Hepatocyte (in vitro differentiated cells): ENCODE results near the gene PLOD1. TPM values are rescaled to one million over a fixed set of nuclear protein-coding genes. Genes with fewer than 3 reads are reported as not detected.

ENCODE experiments used
- DNase-seq: peaks from one replicate; pipeline ENCODE4 v3.0.0-alpha.2; 2016; ENCODE audit warnings: low spot score
- H2AFZ ChIP-seq: fragments of 200-600 bp; sonication (generic); 2 replicates; pipeline ENCODE4 v1.6.0; 2016; ENCODE audit warnings: antibody characterized with exemption, mild to moderate bottlenecking
- H3K27ac ChIP-seq: fragments of 200-600 bp; sonication (generic); 2 replicates; pipeline ENCODE4 v1.5.1; 2016; ENCODE audit warnings: mild to moderate bottlenecking
- H3K27me3 ChIP-seq: fragments of 200-600 bp; sonication (generic); 2 replicates; pipeline ENCODE4 v1.6.1; 2016
- H3K36me3 ChIP-seq: fragments of 200-600 bp; sonication (generic); replicated peaks from 2 replicates; pipeline ENCODE4 v1.5.1; 2016; ENCODE audit warnings: low read depth; ENCODE audit not compliant: insufficient read depth
- H3K4me1 ChIP-seq: fragments of 200-600 bp; sonication (generic); 2 replicates; pipeline ENCODE4 v1.5.1; 2016; ENCODE audit warnings: mild to moderate bottlenecking, moderate library complexity; ENCODE audit not compliant: insufficient read depth
- H3K4me2 ChIP-seq: fragments of 200-600 bp; sonication (generic); 2 replicates; pipeline ENCODE4 v1.6.0; 2016
- H3K4me3 ChIP-seq: fragments of 200-600 bp; sonication (generic); 2 replicates; pipeline ENCODE4 v1.5.1; 2016; ENCODE audit warnings: mild to moderate bottlenecking
- H3K79me2 ChIP-seq: fragments of 200-600 bp; sonication (generic); 2 replicates; pipeline ENCODE4 v1.6.0; 2017; ENCODE audit warnings: mild to moderate bottlenecking
- H3K9me2 ChIP-seq: fragments of 200-600 bp; sonication (generic); replicated peaks from 2 replicates; pipeline ENCODE4 v1.6.0; 2017; ENCODE audit warnings: mild to moderate bottlenecking; ENCODE audit not compliant: insufficient read depth
- H3K9me3 ChIP-seq: fragments of 200-600 bp; sonication (generic); 2 replicates; pipeline ENCODE4 v1.5.1; 2016; ENCODE audit warnings: low read depth, mild to moderate bottlenecking
- H4K20me1 ChIP-seq: fragments of 200-600 bp; sonication (generic); 2 replicates; pipeline ENCODE4 v1.6.0; 2016; ENCODE audit warnings: mild to moderate bottlenecking; ENCODE audit not compliant: insufficient read depth, poor library complexity, severe bottlenecking
- EZH2 ChIP-seq: fragments of 200-600 bp; sonication (generic); IDR thresholded peaks from 2 replicates; pipeline ENCODE4 v1.6.1; 2016; ENCODE audit warnings: antibody characterized with exemption, mild to moderate bottlenecking, borderline replicate concordance
- EZH2phosphoT487 ChIP-seq: fragments of 200-600 bp; sonication (generic); IDR thresholded peaks from one replicate; pipeline ENCODE4 v1.6.1; 2018; ENCODE audit warnings: antibody characterized with exemption, mild to moderate bottlenecking, low read depth, moderate library complexity; ENCODE audit not compliant: unreplicated experiment, severe bottlenecking
- WGBS: methylation state at CpG from one replicate; pipeline ENCODE4 v1.1.6; 2016; ENCODE audit warnings: low lambda C conversion rate; ENCODE audit errors: missing lambda C conversion rate; 5-methylcytosine and 5-hydroxymethylcytosine counted together
- polyA plus RNA-seq: library from polyadenylated mRNA; unstranded; fragments of >200 nt; fragmentation: Nextera tagmentation; extraction: Ambion mirVana; gene quantifications from 2 replicates; pipeline ENCODE4 v1.2.1, GENCODE V29; 2016
- total RNA-seq: library from RNA; depleted of rRNA; stranded (reverse); fragments of >200 nt; gene quantifications from 2 replicates; pipeline ENCODE4 v1.2.3, GENCODE V29; 2014
- TF ChIP-seq, protein P1 (sequence below): fragments of 200-600 bp; sonication (generic); IDR thresholded peaks from 2 replicates; pipeline ENCODE4 v1.5.1; 2016; ENCODE audit warnings: antibody characterized with exemption, mild to moderate bottlenecking; ENCODE audit not compliant: poor library complexity

PLOD1 gene
- total and polyA plus RNA-seq, 2 experiments from 2014 or later, result 184 to 200 TPM

DNA sequence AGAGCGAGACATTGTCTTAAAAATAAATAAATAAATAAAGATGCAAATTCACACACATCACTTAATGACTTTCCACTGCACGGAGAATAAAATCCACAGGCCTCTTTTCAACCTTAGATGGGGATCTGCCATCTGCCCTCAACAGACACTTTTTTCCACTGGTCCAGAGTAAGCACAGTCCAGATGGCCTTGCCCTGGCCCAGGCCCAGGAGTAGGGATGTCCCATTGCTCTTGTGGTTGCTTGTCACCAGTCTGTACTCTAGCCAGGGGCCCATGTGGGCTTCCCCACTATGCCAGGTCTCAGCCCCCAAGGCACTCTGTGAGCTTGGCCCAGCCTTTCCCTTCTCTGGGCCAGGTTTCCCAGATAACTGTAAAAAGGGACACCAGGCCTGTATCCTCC, 17.4 kb downstream of the PLOD1 start:
- no peak for TF ChIP-seq EZH2
- no peak for TF ChIP-seq EZH2phosphoT487
- TF ChIP-seq, protein P1, sequence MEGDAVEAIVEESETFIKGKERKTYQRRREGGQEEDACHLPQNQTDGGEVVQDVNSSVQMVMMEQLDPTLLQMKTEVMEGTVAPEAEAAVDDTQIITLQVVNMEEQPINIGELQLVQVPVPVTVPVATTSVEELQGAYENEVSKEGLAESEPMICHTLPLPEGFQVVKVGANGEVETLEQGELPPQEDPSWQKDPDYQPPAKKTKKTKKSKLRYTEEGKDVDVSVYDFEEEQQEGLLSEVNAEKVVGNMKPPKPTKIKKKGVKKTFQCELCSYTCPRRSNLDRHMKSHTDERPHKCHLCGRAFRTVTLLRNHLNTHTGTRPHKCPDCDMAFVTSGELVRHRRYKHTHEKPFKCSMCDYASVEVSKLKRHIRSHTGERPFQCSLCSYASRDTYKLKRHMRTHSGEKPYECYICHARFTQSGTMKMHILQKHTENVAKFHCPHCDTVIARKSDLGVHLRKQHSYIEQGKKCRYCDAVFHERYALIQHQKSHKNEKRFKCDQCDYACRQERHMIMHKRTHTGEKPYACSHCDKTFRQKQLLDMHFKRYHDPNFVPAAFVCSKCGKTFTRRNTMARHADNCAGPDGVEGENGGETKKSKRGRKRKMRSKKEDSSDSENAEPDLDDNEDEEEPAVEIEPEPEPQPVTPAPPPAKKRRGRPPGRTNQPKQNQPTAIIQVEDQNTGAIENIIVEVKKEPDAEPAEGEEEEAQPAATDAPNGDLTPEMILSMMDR, result no peak
- H3K27ac ChIP-seq, result no peak overlapping the region
- no peaks in the 10 kb centered on the region for H4K20me1 ChIP-seq
- WGBS, result 100% methylated on average over 2 of the region's 2 CpGs
- H3K9me2 ChIP-seq, result no peaks in the 10 kb centered on the region
- no peaks in the 10 kb centered on the region for H3K36me3 ChIP-seq
- no peaks in the 10 kb centered on the region for H3K27me3 ChIP-seq
- H3K4me3 ChIP-seq, result no peak overlapping the region
- H3K4me2 ChIP-seq, result no peak overlapping the region
- no peak overlapping the region for H2AFZ ChIP-seq
- no peaks in the 10 kb centered on the region for H3K79me2 ChIP-seq
- H3K9me3 ChIP-seq, result no peaks in the 10 kb centered on the region
- no peak for DNase-seq
- no peaks in the 10 kb centered on the region for H3K4me1 ChIP-seq

DNA sequence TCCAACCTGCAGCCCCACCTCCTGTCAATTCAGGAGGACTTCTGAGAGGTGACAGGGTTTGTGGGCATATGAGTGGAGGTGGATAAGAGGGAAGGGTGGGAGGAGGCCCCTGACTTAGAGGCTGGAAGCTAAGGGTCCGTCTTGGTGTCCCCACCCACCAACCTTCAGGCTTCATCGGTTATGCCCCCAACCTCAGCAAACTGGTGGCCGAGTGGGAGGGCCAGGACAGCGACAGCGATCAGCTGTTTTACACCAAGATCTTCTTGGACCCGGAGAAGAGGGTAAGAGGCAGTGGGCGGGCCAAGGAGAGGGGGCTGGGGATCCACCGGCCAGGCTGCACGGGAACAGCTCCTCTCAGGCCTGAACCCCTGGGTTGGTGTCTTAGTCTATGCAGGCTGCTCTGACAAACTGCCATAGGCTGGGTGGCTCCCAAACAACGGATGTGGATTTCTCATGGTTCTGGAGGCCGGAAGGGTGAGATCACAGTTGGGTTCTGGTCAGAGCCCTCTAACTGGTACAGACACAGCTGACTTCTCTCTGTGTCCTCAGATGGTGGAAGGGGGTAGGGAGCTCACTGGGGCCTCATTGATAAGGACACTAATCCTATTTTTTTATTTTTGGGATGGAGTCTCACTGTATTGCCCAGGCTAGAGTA, 18.1 kb downstream of the PLOD1 start:
- no peak overlapping the region for H3K4me3 ChIP-seq
- no peaks in the 10 kb centered on the region for H4K20me1 ChIP-seq
- TF ChIP-seq EZH2phosphoT487 (no peak), EZH2 (no peak)
- TF ChIP-seq, protein P1, result no peak
- WGBS, result 92% methylated on average over 10 of the region's 11 CpGs
- no peaks in the 10 kb centered on the region for H3K9me3 ChIP-seq
- no peak overlapping the region for H3K4me2 ChIP-seq
- no peaks in the 10 kb centered on the region for H3K79me2 ChIP-seq
- no peaks in the 10 kb centered on the region for H3K9me2 ChIP-seq
- no peak overlapping the region for H2AFZ ChIP-seq
- no peaks in the 10 kb centered on the region for H3K27me3 ChIP-seq
- no peaks in the 10 kb centered on the region for H3K4me1 ChIP-seq
- H3K27ac ChIP-seq, result no peak overlapping the region
- H3K36me3 ChIP-seq, result no peaks in the 10 kb centered on the region
- no peak for DNase-seq

GRCh38 chr1:11955221-11955620, 20.7 kb downstream of the PLOD1 start:
- no peak for TF ChIP-seq EZH2phosphoT487
- H3K27ac ChIP-seq, result no peak overlapping the region
- no peak overlapping the region for H3K4me3 ChIP-seq
- no peaks in the 10 kb centered on the region for H3K9me2 ChIP-seq
- no peaks in the 10 kb centered on the region for H3K36me3 ChIP-seq
- WGBS, result 93% methylated on average over 6 of the region's 6 CpGs
- no peaks in the 10 kb centered on the region for H4K20me1 ChIP-seq
- no peaks in the 10 kb centered on the region for H3K4me1 ChIP-seq
- H3K4me2 ChIP-seq, result no peak overlapping the region
- H2AFZ ChIP-seq, result no peak overlapping the region
- no peaks in the 10 kb centered on the region for H3K27me3 ChIP-seq
- no peak for DNase-seq
- H3K9me3 ChIP-seq, result no peaks in the 10 kb centered on the region
- H3K79me2 ChIP-seq, result no peaks in the 10 kb centered on the region

- Histone ChIP-seq H2AFZ (no peak overlapping the region), H4K20me1 (no peaks in the 10 kb centered on the region), H3K36me3 (no peaks in the 10 kb centered on the region), H3K4me2 (no peak overlapping the region), H3K4me3 (no peak overlapping the region), H3K9me2 (no peaks in the 10 kb centered on the region), H3K27me3 (no peaks in the 10 kb centered on the region), H3K9me3 (no peaks in the 10 kb centered on the region), H3K79me2 (no peaks in the 10 kb centered on the region), H3K27ac (no peak overlapping the region), H3K4me1 (peaks cover 3% of the 10 kb centered on the region)
- TF ChIP-seq EZH2phosphoT487, result no peak
- TF ChIP-seq EZH2, result no peak
- TF ChIP-seq, protein P1, result no peak
- no peak for DNase-seq
- WGBS, result 92% methylated on average over 5 of the region's 5 CpGs
Measured at GRCh38 chr1:11957398-11957797, 22.9 kb downstream of the PLOD1 start.
